MM.1S (cell line): ENCODE measurements around the gene CNKSR3.

Experiments used
- DNase-seq: peaks from one replicate; pipeline ENCODE4 v3.0.0-alpha.2; 2015
- H2AFZ ChIP-seq: fragments of 300-600 bp; sonication (generic); 2 replicates; pipeline ENCODE4 v1.6.0; 2016; ENCODE audit warnings: antibody characterized with exemption, low read length
- H3F3A ChIP-seq: fragments of 300-600 bp; sonication (generic); 2 replicates; pipeline ENCODE4 v1.6.1; 2016; ENCODE audit warnings: mild to moderate bottlenecking, antibody characterized with exemption, low read length, moderate library complexity, mixed read lengths; ENCODE audit not compliant: insufficient read depth
- H3K27ac ChIP-seq: fragments of 300-600 bp; sonication (generic); 2 replicates; pipeline ENCODE4 v1.5.1; 2016; ENCODE audit warnings: mild to moderate bottlenecking, low read length
- H3K27me3 ChIP-seq: fragments of 300-600 bp; sonication (generic); replicated peaks from 2 replicates; pipeline ENCODE4 v1.6.0; 2016; ENCODE audit warnings: low read length; ENCODE audit not compliant: insufficient read depth
- H3K36me3 ChIP-seq: fragments of 300-600 bp; sonication (generic); replicated peaks from 2 replicates; pipeline ENCODE4 v1.6.1; 2016; ENCODE audit warnings: mild to moderate bottlenecking, low read length, mixed read lengths; ENCODE audit not compliant: insufficient read depth
- H3K4me1 ChIP-seq: fragments of 300-600 bp; sonication (generic); 2 replicates; pipeline ENCODE4 v1.6.1; 2016; ENCODE audit warnings: low read length, mixed read lengths
- H3K4me2 ChIP-seq: fragments of 300-600 bp; sonication (generic); 2 replicates; pipeline ENCODE4 v1.6.0; 2016; ENCODE audit warnings: low read depth, low read length
- H3K4me3 ChIP-seq: fragments of 300-600 bp; sonication (generic); 2 replicates; pipeline ENCODE4 v1.5.1; 2016; ENCODE audit warnings: low read length, mixed read lengths
- H3K79me2 ChIP-seq: fragments of 300-600 bp; sonication (generic); 2 replicates; pipeline ENCODE4 v1.6.1; 2016; ENCODE audit warnings: mixed run types, low read length, mixed read lengths
- H3K9ac ChIP-seq: fragments of 300-600 bp; sonication (generic); 2 replicates; pipeline ENCODE4 v1.6.1; 2016; ENCODE audit warnings: low read length, mixed read lengths
- H3K9me2 ChIP-seq: fragments of 300-600 bp; sonication (generic); replicated peaks from 2 replicates; pipeline ENCODE4 v1.6.1; 2016; ENCODE audit warnings: mild to moderate bottlenecking, low read length, mixed read lengths; ENCODE audit not compliant: insufficient read depth
- H3K9me3 ChIP-seq: fragments of 300-600 bp; sonication (generic); replicated peaks from 2 replicates; pipeline ENCODE4 v1.6.1; 2016; ENCODE audit warnings: mild to moderate bottlenecking, low read length, mixed read lengths; ENCODE audit not compliant: insufficient read depth
- H4K20me1 ChIP-seq: fragments of 300-600 bp; sonication (generic); 2 replicates; pipeline ENCODE4 v1.6.1; 2016; ENCODE audit warnings: mild to moderate bottlenecking, low read length, moderate library complexity, mixed read lengths; ENCODE audit not compliant: insufficient read depth
- CTCF ChIP-seq: fragments of 300-600 bp; sonication (generic); IDR thresholded peaks from 2 replicates; pipeline ENCODE4 v1.5.1; 2016; ENCODE audit warnings: antibody characterized with exemption, low read length, mixed read lengths
- EZH2 ChIP-seq: fragments of 300-600 bp; sonication (generic); optimal IDR thresholded peaks from 2 replicates; pipeline ENCODE3; 2017; ENCODE audit warnings: low read depth, mild to moderate bottlenecking, antibody characterized with exemption, low read length, mixed read lengths
- EZH2phosphoT487 ChIP-seq: fragments of 300-600 bp; sonication (generic); IDR thresholded peaks from 2 replicates; pipeline ENCODE4 v1.6.1; 2018; ENCODE audit warnings: antibody characterized with exemption, low read length

The CNKSR3 gene

DNA sequence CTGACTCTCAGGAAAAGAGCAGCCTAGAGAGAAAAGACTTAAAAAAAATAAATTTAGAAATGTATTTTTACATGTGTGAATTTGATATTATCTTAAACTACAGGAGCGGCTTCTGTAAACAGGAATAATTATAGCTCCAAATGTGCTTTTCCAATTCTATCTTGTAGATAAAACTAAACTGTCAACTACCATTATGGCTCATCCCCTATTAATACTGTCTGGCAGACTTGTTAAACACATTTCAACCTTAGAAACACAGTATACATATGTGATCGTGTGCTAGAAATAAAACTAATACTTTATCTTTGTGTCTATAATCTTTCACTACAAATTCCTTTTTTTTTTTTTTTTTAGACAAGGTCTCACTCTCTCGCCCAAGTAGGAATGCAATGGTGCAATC is 75.8 kb downstream of the CNKSR3 start:
- H3K9me3 ChIP-seq, result no peaks in the 10 kb centered on the region
- no peaks in the 10 kb centered on the region for H3K9me2 ChIP-seq
- no peak overlapping the region for H3K27ac ChIP-seq
- H2AFZ ChIP-seq, result no peak overlapping the region
- no peak for DNase-seq
- no peaks in the 10 kb centered on the region for H3K4me1 ChIP-seq
- no peaks in the 10 kb centered on the region for H3F3A ChIP-seq
- no peak for TF ChIP-seq EZH2
- no peak for TF ChIP-seq CTCF
- TF ChIP-seq EZH2phosphoT487, result no peak
- no peak overlapping the region for H3K4me3 ChIP-seq
- no peak overlapping the region for H3K9ac ChIP-seq
- no peaks in the 10 kb centered on the region for H4K20me1 ChIP-seq
- H3K27me3 ChIP-seq, result no peaks in the 10 kb centered on the region
- H3K79me2 ChIP-seq, result no peaks in the 10 kb centered on the region
- no peak overlapping the region for H3K4me2 ChIP-seq
- no peaks in the 10 kb centered on the region for H3K36me3 ChIP-seq

- Histone ChIP-seq H3K9me3 (no peaks in the 10 kb centered on the region), H3K9ac (no peak overlapping the region), H3F3A (no peaks in the 10 kb centered on the region), H3K4me3 (no peak overlapping the region), H3K79me2 (no peaks in the 10 kb centered on the region), H3K27me3 (no peaks in the 10 kb centered on the region), H3K27ac (no peak overlapping the region), H4K20me1 (no peaks in the 10 kb centered on the region), H2AFZ (no peak overlapping the region), H3K4me2 (no peak overlapping the region), H3K36me3 (no peaks in the 10 kb centered on the region), H3K9me2 (no peaks in the 10 kb centered on the region), H3K4me1 (no peaks in the 10 kb centered on the region)
- no peak for DNase-seq
- TF ChIP-seq CTCF (no peak), EZH2phosphoT487 (no peak), EZH2 (no peak)
Observed at GRCh38 chr6:154433477-154434241, 76.8 kb downstream of the CNKSR3 start.

GRCh38 chr6:154432533-154433476 is 77.7 kb downstream of the CNKSR3 start:
- no peak for DNase-seq
- no peaks in the 10 kb centered on the region for H3K4me1 ChIP-seq
- H3K9me3 ChIP-seq, result no peaks in the 10 kb centered on the region
- H3K4me3 ChIP-seq, result no peak overlapping the region
- H3K4me2 ChIP-seq, result no peak overlapping the region
- TF ChIP-seq EZH2phosphoT487, result no peak
- TF ChIP-seq EZH2, result no peak
- no peak for TF ChIP-seq CTCF
- no peak overlapping the region for H3K27ac ChIP-seq
- no peak overlapping the region for H2AFZ ChIP-seq
- H3K27me3 ChIP-seq, result no peaks in the 10 kb centered on the region
- no peaks in the 10 kb centered on the region for H3K36me3 ChIP-seq
- no peaks in the 10 kb centered on the region for H3K79me2 ChIP-seq
- H3K9ac ChIP-seq, result no peak overlapping the region
- H3F3A ChIP-seq, result no peaks in the 10 kb centered on the region
- H4K20me1 ChIP-seq, result no peaks in the 10 kb centered on the region
- H3K9me2 ChIP-seq, result no peaks in the 10 kb centered on the region
